Testis (tissue), 2 donors: ENCODE data around the gene TDRD10.

Experiments
- CTCF ChIP-seq, 3 experiments: fragments of 450-650 bp in 2 of 3; fragments of 200-600 bp in 1 of 3; sonication (generic) in 1 of 3; IDR thresholded peaks; one replicate each; pipeline ENCODE4 v1.5.1; 2016 to 2019; ENCODE audit warnings: antibody characterized with exemption in 3 of 3, mild to moderate bottlenecking in 2 of 3, moderate library complexity in 1 of 3
- POLR2A ChIP-seq: fragments of 450-650 bp; IDR thresholded peaks from one replicate; pipeline ENCODE4 v1.6.1; 2017; ENCODE audit warnings: antibody characterized with exemption, mild to moderate bottlenecking, moderate library complexity

- peak; percentile 52 to 71 (median 66) for TF ChIP-seq CTCF (IDR thresholded peaks at IDR 0.05)
- TF ChIP-seq POLR2A = no peak
Measured at GRCh38 chr1:154546264-154547063, 44.4 kb downstream of the TDRD10 start.
